SK-N-SH (cell line): Measurements from ENCODE around the gene ZNF442. TPM values are rescaled to one million over a fixed set of nuclear protein-coding genes. Genes with fewer than 3 reads are reported as not detected.

ENCODE experiments used
- CTCF ChIA-PET: fragments of 300-600, 350-600 bp; formaldehyde crosslinking; extraction: SDS; loops from one replicate; lab custom pipeline; 2021; lab: Yijun Ruan, JAX
- POLR2A ChIA-PET: fragments of 350-600 bp; sonication (Branson Sonifier 250); formaldehyde crosslinking; extraction: SDS; loops from one replicate; lab custom pipeline; 2020; ENCODE audit warnings: antibody characterized with exemption, inconsistent platforms; lab: Yijun Ruan, JAX
- DNase-seq: peaks from one replicate; pipeline ENCODE4 v3.0.0; 2012
- H2AFZ ChIP-seq: fragments of 200-600 bp; sonication (generic); 2 replicates; pipeline ENCODE4 v1.8.1; 2016; ENCODE audit warnings: antibody characterized with exemption, mild to moderate bottlenecking, low read depth
- H3F3A ChIP-seq: fragments of 200-600 bp; sonication (generic); replicated peaks from 2 replicates; pipeline ENCODE3; 2016; ENCODE audit warnings: antibody characterized with exemption, mild to moderate bottlenecking; ENCODE audit not compliant: insufficient read depth
- H3K27ac ChIP-seq, 2 experiments: fragments of 200-500 bp in 1 of 2; fragments of 200-600 bp in 1 of 2; sonication (Bioruptor generic) in 1 of 2; sonication (generic), shearing (Covaris generic) in 1 of 2; 2 replicates each; pipeline versions ENCODE4 v1.5.1 to v1.6.1; 2014 to 2016; ENCODE audit warnings: low read depth in 2 of 2, inconsistent platforms in 1 of 2, low read length in 1 of 2, mild to moderate bottlenecking in 1 of 2, mixed read lengths in 1 of 2
- H3K27me3 ChIP-seq: fragments of 200-600 bp; sonication (generic), shearing (Covaris generic); 2 replicates; pipeline ENCODE4 v1.6.1; 2016; ENCODE audit warnings: mixed run types; ENCODE audit not compliant: insufficient read depth
- H3K36me3 ChIP-seq, 2 experiments: fragments of 200-500 bp in 1 of 2; fragments of 200-600 bp in 1 of 2; sonication (Bioruptor generic) in 1 of 2; sonication (generic) in 1 of 2; replicated peaks in 1 of 2; 2 replicates each; pipeline versions ENCODE3 to v1.5.1; 2014 to 2016; ENCODE audit warnings: low read length in 1 of 2, mild to moderate bottlenecking in 1 of 2; ENCODE audit not compliant: insufficient read depth in 2 of 2, control insufficient read depth in 1 of 2
- H3K4me1 ChIP-seq, 2 experiments: fragments of 200-500 bp in 1 of 2; fragments of 200-600 bp in 1 of 2; sonication (Bioruptor generic) in 1 of 2; sonication (generic), shearing (Covaris generic) in 1 of 2; 2 replicates each; pipeline versions ENCODE4 v1.5.1 to v1.6.1; 2014 to 2016; ENCODE audit warnings: low read depth in 1 of 2, low read length in 1 of 2, mixed run types in 1 of 2; ENCODE audit not compliant: insufficient read depth in 2 of 2, control insufficient read depth in 1 of 2
- H3K4me2 ChIP-seq: fragments of 200-600 bp; sonication (generic), shearing (Covaris generic); 2 replicates; pipeline ENCODE4 v1.6.1; 2017; ENCODE audit warnings: mixed run types
- H3K4me3 ChIP-seq, 2 experiments: fragments of 200-500 bp in 1 of 2; fragments of 200-600 bp in 1 of 2; sonication (Bioruptor generic) in 1 of 2; sonication (generic), shearing (Covaris generic) in 1 of 2; 2 replicates each; pipeline versions ENCODE4 v1.5.1 to v1.8.1; 2014 to 2016; ENCODE audit warnings: low read depth in 2 of 2, inconsistent platforms in 1 of 2, low read length in 1 of 2, mild to moderate bottlenecking in 1 of 2, mixed read lengths in 1 of 2, moderate library complexity in 1 of 2
- H3K79me2 ChIP-seq: fragments of 200-600 bp; sonication (generic); 2 replicates; pipeline ENCODE4 v1.8.1; 2017; ENCODE audit warnings: mild to moderate bottlenecking; ENCODE audit not compliant: insufficient read depth
- H3K9ac ChIP-seq: fragments of 200-600 bp; sonication (generic); 2 replicates; pipeline ENCODE4 v1.6.1; 2017; ENCODE audit warnings: mixed run types
- H3K9me2 ChIP-seq: fragments of 200-600 bp; sonication (generic); 2 replicates; pipeline ENCODE4 v1.6.1; 2017; ENCODE audit warnings: mixed run types
- H3K9me3 ChIP-seq: fragments of 200-600 bp; sonication (generic); 2 replicates; pipeline ENCODE4 v1.6.1; 2017; ENCODE audit warnings: mixed run types, mild to moderate bottlenecking, moderate library complexity
- H4K20me1 ChIP-seq: fragments of 200-600 bp; sonication (generic); 2 replicates; pipeline ENCODE4 v1.6.1; 2017; ENCODE audit warnings: mild to moderate bottlenecking, mixed run types; ENCODE audit not compliant: insufficient read depth
- ELF1 ChIP-seq: IDR thresholded peaks from 2 replicates; pipeline ENCODE4 v1.4.0; 2012
- FOXJ3 ChIP-seq: sonication (generic); formaldehyde crosslinking; IDR thresholded peaks from 2 replicates; pipeline ENCODE4 v1.5.1; 2020; ENCODE audit warnings: mild to moderate bottlenecking, missing genetic modification reagents
- GABPA ChIP-seq: IDR thresholded peaks from 2 replicates; pipeline ENCODE4 v1.4.0; 2012; ENCODE audit warnings: low read depth, mild to moderate bottlenecking
- JUND ChIP-seq: IDR thresholded peaks from 2 replicates; pipeline ENCODE4 v1.4.0; 2012
- MXI1 ChIP-seq: IDR thresholded peaks from 2 replicates; pipeline ENCODE4 v1.6.1; 2012; ENCODE audit warnings: mild to moderate bottlenecking, low read depth, low read length, improper control_type of control experiment
- POLR2AphosphoS5 ChIP-seq: IDR thresholded peaks from 2 replicates; pipeline ENCODE4 v1.6.1; 2012; ENCODE audit warnings: low read depth, low read length
- RCOR1 ChIP-seq: fragments of 150-350 bp; IDR thresholded peaks from 2 replicates; pipeline ENCODE4 v1.6.1; 2017; ENCODE audit warnings: antibody characterized with exemption, low read length
- SIN3A ChIP-seq: IDR thresholded peaks from 2 replicates; pipeline ENCODE4 v1.6.1; 2012; ENCODE audit warnings: low read depth, mild to moderate bottlenecking, low read length, moderate library complexity, borderline replicate concordance
- SMC3 ChIP-seq: IDR thresholded peaks from 2 replicates; pipeline ENCODE4 v1.6.1; 2012; ENCODE audit warnings: low read depth, low read length, improper control_type of control experiment
- TAF1 ChIP-seq: IDR thresholded peaks from 2 replicates; pipeline ENCODE4 v1.6.1; 2012; ENCODE audit warnings: low read depth, mild to moderate bottlenecking, low read length, moderate library complexity, borderline replicate concordance
- WGBS: methylation state at CpG from one replicate; pipeline ENCODE4 v1.1.6; 2017; ENCODE audit warnings: low lambda C conversion rate; 5-methylcytosine and 5-hydroxymethylcytosine counted together
- polyA plus RNA-seq, 3 experiments: library from polyadenylated mRNA; depleted of rRNA; stranded (reverse); fragments of >200 nt; gene quantifications; 2 replicates each; pipeline ENCODE4 v1.2.3, GENCODE V29; 2012
- TF ChIP-seq, protein P1 (sequence below): IDR thresholded peaks from 2 replicates; pipeline ENCODE4; 2012
- TF ChIP-seq, protein P2 (sequence below): fragments of 150-350 bp; IDR thresholded peaks from 2 replicates; pipeline ENCODE4 v1.6.1; 2017; ENCODE audit warnings: antibody characterized with exemption, low read length, low read depth, borderline replicate concordance
- TF ChIP-seq, protein P3 (sequence below): IDR thresholded peaks from 2 replicates; pipeline ENCODE4 v1.4.0; 2012; ENCODE audit warnings: low read depth, borderline replicate concordance

The ZNF442 gene
- polyA plus RNA-seq, 1 of the 3 experiments (the other 2 are of a cell fraction), result 0.43 TPM

DNA sequence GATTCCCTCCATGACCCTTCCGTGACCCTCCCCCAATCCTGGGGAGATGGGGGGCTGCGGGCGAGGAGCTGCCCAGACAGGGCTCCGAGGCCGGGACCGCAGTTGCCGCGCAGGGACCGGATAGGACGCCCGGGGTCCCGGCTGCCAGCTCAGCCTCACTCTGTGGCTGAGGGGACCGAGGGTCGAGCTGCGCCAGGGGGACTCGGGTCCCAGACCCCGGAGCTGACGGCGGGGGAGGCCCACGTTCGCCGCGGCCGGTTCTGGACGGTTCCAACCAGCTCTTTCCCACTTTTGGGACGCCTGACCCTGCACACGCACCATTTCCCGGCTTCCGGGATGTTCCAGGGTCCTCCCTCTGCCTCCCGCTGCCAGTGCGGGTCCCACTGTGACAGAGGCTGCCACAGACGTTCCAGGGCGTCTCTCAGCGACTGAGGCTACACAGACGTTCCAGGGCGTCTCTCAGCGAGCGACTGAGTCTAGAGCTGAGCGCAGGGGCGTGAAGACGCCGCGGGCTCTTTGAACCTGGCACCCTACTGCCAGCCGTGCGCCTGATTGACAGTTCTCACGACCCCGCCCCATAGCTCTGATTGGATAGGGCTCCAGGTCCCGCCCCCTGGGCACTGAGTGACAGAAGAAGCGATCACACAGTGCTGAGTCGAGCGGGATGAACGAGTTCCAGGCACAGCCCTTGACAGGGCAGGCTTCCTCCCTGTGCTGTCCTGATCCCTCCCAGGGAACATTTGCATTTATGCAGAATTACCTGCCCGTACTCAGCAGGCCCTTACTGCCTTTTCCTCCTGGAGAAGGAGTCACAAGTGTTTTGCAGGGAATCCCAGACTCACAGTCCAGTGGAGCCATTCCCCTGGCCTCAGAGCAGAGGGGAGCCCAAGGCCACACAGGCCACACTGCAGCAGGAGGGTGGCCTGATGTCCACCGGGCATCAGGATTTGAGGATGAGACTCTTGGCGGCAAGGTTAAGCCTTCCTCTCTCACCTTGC lies 32.0 kb downstream of the ZNF442 start, which contains the start of gene ZNF563:
ZNF563 (minus strand) TSS at position 472 of the 998 bp plus-strand sequence; CDS start at position 321, 151 bp downstream.
- H4K20me1 ChIP-seq, result no peaks in the 10 kb centered on the region
- H3F3A ChIP-seq, result no peaks in the 10 kb centered on the region
- no peaks in the 10 kb centered on the region for H3K9me3 ChIP-seq
- DNase-seq, result peak; percentile 94
- POLR2A ChIA-PET, result interaction anchor here (0.9 to 1.3 kb wide), 6 partner anchors 32 to 269 kb away, joined by 3 to 15 read pairs (median 4); partner anchors contain the start of genes ZNF136, ZNF20, ZNF442 and ZNF844
- peak; percentile 61 for TF ChIP-seq MXI1
- TF ChIP-seq TAF1, result peak; percentile 52; the same call in 1 of the 2 replicates
- TF ChIP-seq, protein P1, sequence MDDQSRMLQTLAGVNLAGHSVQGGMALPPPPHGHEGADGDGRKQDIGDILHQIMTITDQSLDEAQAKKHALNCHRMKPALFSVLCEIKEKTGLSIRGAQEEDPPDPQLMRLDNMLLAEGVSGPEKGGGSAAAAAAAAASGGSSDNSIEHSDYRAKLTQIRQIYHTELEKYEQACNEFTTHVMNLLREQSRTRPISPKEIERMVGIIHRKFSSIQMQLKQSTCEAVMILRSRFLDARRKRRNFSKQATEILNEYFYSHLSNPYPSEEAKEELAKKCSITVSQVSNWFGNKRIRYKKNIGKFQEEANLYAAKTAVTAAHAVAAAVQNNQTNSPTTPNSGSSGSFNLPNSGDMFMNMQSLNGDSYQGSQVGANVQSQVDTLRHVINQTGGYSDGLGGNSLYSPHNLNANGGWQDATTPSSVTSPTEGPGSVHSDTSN, result peak; percentile 99
- no peak for TF ChIP-seq JUND
- peak; percentile 66; the same call in 1 of the 2 replicates for TF ChIP-seq ELF1
- TF ChIP-seq GABPA, result peak; percentile 30; the same call in 1 of the 2 replicates
- TF ChIP-seq, protein P2, sequence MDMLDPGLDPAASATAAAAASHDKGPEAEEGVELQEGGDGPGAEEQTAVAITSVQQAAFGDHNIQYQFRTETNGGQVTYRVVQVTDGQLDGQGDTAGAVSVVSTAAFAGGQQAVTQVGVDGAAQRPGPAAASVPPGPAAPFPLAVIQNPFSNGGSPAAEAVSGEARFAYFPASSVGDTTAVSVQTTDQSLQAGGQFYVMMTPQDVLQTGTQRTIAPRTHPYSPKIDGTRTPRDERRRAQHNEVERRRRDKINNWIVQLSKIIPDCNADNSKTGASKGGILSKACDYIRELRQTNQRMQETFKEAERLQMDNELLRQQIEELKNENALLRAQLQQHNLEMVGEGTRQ, result no peak
- TF ChIP-seq RCOR1, result no peak
- TF ChIP-seq SIN3A, result peak; percentile 60; the same call in 1 of the 2 replicates
- TF ChIP-seq POLR2AphosphoS5, result peak; percentile 74
- 2% methylated on average over 22 of the region's 55 CpGs for WGBS
- peak within 1 kb of the TSS; percentile 86 for H3K4me2 ChIP-seq
- peak within 1 kb of the TSS; percentile 80 for H2AFZ ChIP-seq
- H3K4me1 ChIP-seq, result peaks cover 0 to 14% of the 10 kb centered on the region in 2 experiments; a peak in 1 of 4 replicates
- H3K9ac ChIP-seq, result peak within 1 kb of the TSS; percentile 73
- no peaks in the 10 kb centered on the region; the same call in 1 of the 2 replicates for H3K79me2 ChIP-seq
- peak within 1 kb of the TSS; percentile 82 to 95 for H3K4me3 ChIP-seq
- H3K36me3 ChIP-seq, result no peaks in the 10 kb centered on the region
- CTCF ChIA-PET, result interaction anchor here (0.8 to 1.8 kb wide), 6 partner anchors 32 to 536 kb away, joined by 3 to 4 read pairs (median 3); partner anchors contain the start of gene ZNF442
- no peaks in the 10 kb centered on the region for H3K27me3 ChIP-seq
- peak within 1 kb of the TSS; percentile 39 to 83; a peak in 3 of 4 replicates for H3K27ac ChIP-seq
- no peaks in the 10 kb centered on the region for H3K9me2 ChIP-seq

DNA sequence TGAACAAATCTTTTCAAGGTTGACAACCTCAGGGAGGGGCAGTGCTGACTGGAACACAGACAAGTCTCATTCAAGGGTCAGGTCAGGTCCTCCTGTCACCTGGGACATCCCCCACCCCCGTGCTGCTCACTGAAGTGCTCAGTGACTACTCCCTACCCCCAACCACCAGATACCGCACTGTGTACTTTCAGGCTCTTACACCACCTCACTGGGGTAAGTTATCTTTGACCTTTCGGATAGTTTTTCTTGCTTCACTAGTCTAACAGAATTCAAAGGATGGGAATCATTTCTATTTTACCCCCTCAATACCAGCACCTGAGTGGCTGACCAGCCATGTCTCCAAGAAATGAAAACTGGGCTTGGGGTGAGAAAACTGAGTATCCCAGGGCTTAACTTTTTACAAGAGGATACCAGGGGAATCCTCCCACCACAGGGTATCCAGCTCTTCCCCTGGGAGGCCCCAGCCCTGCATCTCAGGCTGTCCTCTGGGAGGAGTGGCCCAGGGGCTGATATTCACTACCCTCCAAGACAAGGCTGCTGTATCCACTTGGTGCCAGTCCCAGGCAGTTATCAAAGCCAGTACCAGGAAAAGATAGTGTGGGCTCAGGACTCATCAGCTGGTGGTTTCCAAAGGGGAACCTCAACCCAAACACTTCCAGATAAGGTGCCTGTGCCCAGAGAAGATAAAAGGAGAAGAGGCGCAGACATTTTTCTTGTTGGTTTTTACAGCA lies 34.1 kb downstream of the ZNF442 start:
- POLR2A ChIA-PET, result no interaction called here
- CTCF ChIA-PET, result interaction anchor here (1.8 kb wide), 1 partner anchor 272 kb away, joined by 4 read pairs; no protein-coding TSS in a partner anchor
- TF ChIP-seq, protein P1, result no peak
- TF ChIP-seq SMC3, result no peak
- TF ChIP-seq, protein P3, sequence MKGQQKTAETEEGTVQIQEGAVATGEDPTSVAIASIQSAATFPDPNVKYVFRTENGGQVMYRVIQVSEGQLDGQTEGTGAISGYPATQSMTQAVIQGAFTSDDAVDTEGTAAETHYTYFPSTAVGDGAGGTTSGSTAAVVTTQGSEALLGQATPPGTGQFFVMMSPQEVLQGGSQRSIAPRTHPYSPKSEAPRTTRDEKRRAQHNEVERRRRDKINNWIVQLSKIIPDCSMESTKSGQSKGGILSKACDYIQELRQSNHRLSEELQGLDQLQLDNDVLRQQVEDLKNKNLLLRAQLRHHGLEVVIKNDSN, result no peak
- TF ChIP-seq POLR2AphosphoS5, result no peak
- TF ChIP-seq FOXJ3 (CRISPR knock-in tag), result no peak

More for the DNA sequence above, 34.1 kb downstream of the ZNF442 start:
- H3K27ac ChIP-seq, result no peak overlapping the region
- peaks cover 0 to 14% of the 10 kb centered on the region in 2 experiments; a peak in 1 of 4 replicates for H3K4me1 ChIP-seq
- WGBS, result 69% methylated on average over 4 of the region's 4 CpGs
- no peaks in the 10 kb centered on the region for H4K20me1 ChIP-seq
- no peaks in the 10 kb centered on the region for H3K9me2 ChIP-seq
- H3K27me3 ChIP-seq, result no peaks in the 10 kb centered on the region
- no peak overlapping the region for H2AFZ ChIP-seq
- no peak overlapping the region for H3K4me3 ChIP-seq
- no peak for DNase-seq
- H3K9me3 ChIP-seq, result no peaks in the 10 kb centered on the region
- H3K79me2 ChIP-seq, result no peaks in the 10 kb centered on the region; the same call in 1 of the 2 replicates
- H3K9ac ChIP-seq, result no peak overlapping the region
- no peaks in the 10 kb centered on the region for H3K36me3 ChIP-seq
- no peak overlapping the region for H3K4me2 ChIP-seq
- H3F3A ChIP-seq, result no peaks in the 10 kb centered on the region
